ENCODE results near the gene SCGB1C2.

The SCGB1C2 gene

GRCh38 chr17:153851-154250, 16.5 kb downstream of the SCGB1C2 start:
- DNase-seq (ENCODE audit: low read depth) = no peak
- TF ChIP-seq CTCF (conservative IDR thresholded peaks at IDR 0.05; ENCODE audit: low read length) = no peak
- no peak overlapping the region for H3K4me3 ChIP-seq (ENCODE audit: low read length)

- no peak for DNase-seq (ENCODE audit: low read depth)
- H3K4me3 ChIP-seq (ENCODE audit: low read length) = no peak overlapping the region
- TF ChIP-seq CTCF (conservative IDR thresholded peaks at IDR 0.05; ENCODE audit: low read length) = no peak
Measured at GRCh38 chr17:155576-155975, 18.2 kb downstream of the SCGB1C2 start.

GRCh38 chr17:156094-156621, 18.8 kb downstream of the SCGB1C2 start:
- no peak for TF ChIP-seq CTCF (conservative IDR thresholded peaks at IDR 0.05; ENCODE audit: low read length)
- no peak overlapping the region for H3K4me3 ChIP-seq (ENCODE audit: low read length)
- no peak for DNase-seq (ENCODE audit: low read depth)

GRCh38 chr17:156946-157345, 19.6 kb downstream of the SCGB1C2 start:
- no peak overlapping the region for H3K4me3 ChIP-seq (ENCODE audit: low read length)
- TF ChIP-seq CTCF (conservative IDR thresholded peaks at IDR 0.05; ENCODE audit: low read length) = no peak
- no peak for DNase-seq (ENCODE audit: low read depth)

GRCh38 chr17:157901-158300, 20.5 kb downstream of the SCGB1C2 start:
- no peak for DNase-seq (ENCODE audit: low read depth)
- no peak overlapping the region for H3K4me3 ChIP-seq (ENCODE audit: low read length)
- no peak for TF ChIP-seq CTCF (conservative IDR thresholded peaks at IDR 0.05; ENCODE audit: low read length)

- no peak overlapping the region for H3K4me3 ChIP-seq (ENCODE audit: low read length)
- no peak for DNase-seq (ENCODE audit: low read depth)
- no peak for TF ChIP-seq CTCF (conservative IDR thresholded peaks at IDR 0.05; ENCODE audit: low read length)
Measured at GRCh38 chr17:158379-158778, 21.0 kb downstream of the SCGB1C2 start.

- no peak for DNase-seq (ENCODE audit: low read depth)
- H3K4me3 ChIP-seq (ENCODE audit: low read length) = no peak overlapping the region
- no peak for TF ChIP-seq CTCF (conservative IDR thresholded peaks at IDR 0.05; ENCODE audit: low read length)
Measured at GRCh38 chr17:159609-160008, 22.2 kb downstream of the SCGB1C2 start.
